ENCODE measurements around the gene BLTP1. TPM values are rescaled to one million over a fixed set of nuclear protein-coding genes. Genes with fewer than 3 reads are reported as not detected.

The BLTP1 gene
- total RNA-seq, 1 experiment from 2014 or later, result 13.0 TPM

DNA sequence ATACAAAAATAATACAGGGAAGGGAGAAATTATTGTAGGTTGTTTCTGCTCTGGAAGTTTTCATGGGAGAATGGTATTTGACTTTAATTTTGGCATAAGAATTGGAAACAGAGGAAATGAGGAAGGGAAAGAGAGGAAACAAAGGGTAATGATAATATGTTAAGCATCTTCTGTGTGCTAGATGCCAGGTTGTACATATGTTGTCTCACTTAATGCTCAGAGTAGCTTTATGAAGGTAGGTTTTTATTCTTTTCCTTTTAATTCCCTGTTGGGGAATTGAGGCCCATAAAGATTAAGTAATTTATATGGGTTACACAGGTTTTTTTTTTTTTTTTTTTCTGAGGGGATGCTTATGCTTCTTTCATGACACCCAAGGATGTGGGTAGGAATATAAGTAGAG, 19.2 kb downstream of the BLTP1 start:
- no peak for DNase-seq (ENCODE audit: low read depth)

DNA sequence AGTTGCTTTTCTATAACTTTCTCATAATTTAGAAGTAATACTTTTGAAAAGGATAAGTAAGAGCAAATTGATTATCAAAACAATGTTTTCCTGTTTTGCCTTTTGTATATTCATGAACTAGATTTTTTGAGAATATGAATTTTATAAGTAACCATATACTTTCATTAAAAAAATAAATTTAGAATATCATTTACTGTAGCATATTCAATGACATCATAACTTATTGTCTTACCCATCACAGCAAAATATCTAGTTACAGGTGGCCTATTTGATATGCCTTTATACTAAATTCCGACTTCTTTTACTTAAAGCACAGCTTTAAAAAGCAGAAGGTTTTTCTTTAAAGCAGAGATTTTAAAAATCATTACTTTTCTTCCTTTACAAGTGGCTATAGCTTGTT, 20.1 kb downstream of the BLTP1 start:
- no peak for DNase-seq (ENCODE audit: low read depth)

DNA sequence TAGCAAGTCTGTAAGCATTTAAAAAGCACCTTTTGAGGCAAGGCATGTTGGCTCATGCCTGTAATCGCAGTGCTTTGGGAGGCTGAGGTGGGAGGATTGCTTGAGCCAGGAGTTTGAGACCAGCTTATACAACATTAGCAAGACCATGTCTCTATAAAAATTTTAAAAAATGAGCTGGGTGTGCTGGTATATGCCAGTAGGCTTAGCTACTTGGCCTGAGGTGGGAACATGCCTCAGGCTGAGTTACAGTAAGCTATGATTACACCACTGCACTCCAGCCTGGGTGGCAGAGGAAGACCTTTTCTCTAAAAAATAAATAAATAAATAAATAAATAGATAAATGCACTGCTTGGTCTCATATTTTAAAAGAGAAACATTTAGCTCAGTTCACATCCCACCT, 26.8 kb downstream of the BLTP1 start:
- DNase-seq (ENCODE audit: low read depth), result no peak

DNA sequence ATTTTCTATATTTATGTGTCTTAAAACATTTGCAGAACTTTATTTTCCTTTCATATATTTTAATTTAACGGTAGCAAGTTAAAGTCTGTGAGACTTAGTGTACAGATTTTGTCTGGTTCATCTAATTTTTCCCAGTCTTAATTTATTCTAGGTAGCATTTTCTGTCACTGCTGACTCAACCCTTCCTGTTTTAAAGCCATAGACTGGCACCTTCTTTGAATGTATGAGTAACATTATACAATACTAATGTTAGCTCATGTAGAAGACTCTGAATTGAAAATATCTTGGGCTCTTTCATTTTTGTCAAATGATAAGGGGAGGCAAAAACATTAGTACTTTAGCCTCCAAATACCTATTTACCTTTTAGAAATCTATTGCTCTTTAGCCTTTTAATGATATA, 43.6 kb downstream of the BLTP1 start:
- DNase-seq (ENCODE audit: low read depth), result peak; percentile 39

Other genes starting within 250 kb of the BLTP1 start
- 1.5 and 2.8 TPM in 2 replicates for gene TRPC3, start 200.3 kb upstream of the BLTP1 start, total RNA-seq (2014; rRNA removed; shearing (Covaris generic))
- not detected in 2 replicates for gene ADAD1, start 226.7 kb downstream of the BLTP1 start, total RNA-seq (2014; rRNA removed; shearing (Covaris generic))

Data from HT1080 (cell line).